Natural killer cell (primary cell): ENCODE measurements around the gene SLC26A3. TPM values are rescaled to one million over a fixed set of nuclear protein-coding genes. Genes with fewer than 3 reads are reported as not detected.
"Not testable (repeated sequence)": the region's sequence is repeated elsewhere in the genome, so short reads cannot be mapped to it uniquely, and the experiment has no call there.

ENCODE experiments used
- ATAC-seq, 3 donors: fragments of 150-1000 bp in 2 of 3; fragments of 200-7000 bp in 1 of 3; cut with Tn5 transposase; 1 replicate in 1 of 3; 2 replicates in 2 of 3; pipeline ENCODE4 v1.10.0; 2021; ENCODE audit warnings: mild to moderate bottlenecking in 2 of 3, moderate library complexity in 2 of 3
- DNase-seq, 2 donors: peaks; one replicate each; pipeline versions ENCODE4 v3.0.0 to v3.0.0-alpha.2; 2013 to 2021; ENCODE audit warnings: mixed read lengths in 1 of 2
- H3K27ac ChIP-seq: one replicate; pipeline ENCODE4 v1.5.1; 2013; ENCODE audit warnings: mild to moderate bottlenecking, low read length
- H3K27me3 ChIP-seq: one replicate; pipeline ENCODE4 v1.6.1; 2013; ENCODE audit warnings: low read length; ENCODE audit not compliant: control insufficient read depth, insufficient read depth
- H3K36me3 ChIP-seq: one replicate; pipeline ENCODE4 v1.6.1; 2013; ENCODE audit warnings: low read length; ENCODE audit not compliant: control insufficient read depth, insufficient read depth
- H3K4me1 ChIP-seq: one replicate; pipeline ENCODE4 v1.6.1; 2013; ENCODE audit warnings: low read length; ENCODE audit not compliant: control insufficient read depth, insufficient read depth
- H3K4me3 ChIP-seq: one replicate; pipeline ENCODE4 v1.5.1; 2013; ENCODE audit warnings: low read length
- H3K9me3 ChIP-seq: one replicate; pipeline ENCODE4 v1.6.1; 2013; ENCODE audit warnings: low read length; ENCODE audit not compliant: control insufficient read depth, insufficient read depth
- H3K27ac Mint-ChIP-seq, 2 donors: one replicate each; pipeline ENCODE4 v1.8.0; 2022; ENCODE audit warnings: mild to moderate bottlenecking in 2 of 2, mixed read lengths in 2 of 2, moderate library complexity in 1 of 2
- H3K27me3 Mint-ChIP-seq, 2 donors: one replicate each; pipeline ENCODE4 v1.8.0; 2022; ENCODE audit warnings: low read depth in 2 of 2, mixed read lengths in 2 of 2
- H3K36me3 Mint-ChIP-seq: one replicate; pipeline ENCODE4 v1.8.0; 2022; ENCODE audit warnings: mixed read lengths
- H3K4me1 Mint-ChIP-seq, 2 donors: one replicate each; pipeline ENCODE4 v1.8.0; 2022; ENCODE audit warnings: mixed read lengths in 2 of 2
- H3K4me3 Mint-ChIP-seq: one replicate; pipeline ENCODE4 v1.8.0; 2022; ENCODE audit warnings: mild to moderate bottlenecking, moderate library complexity, mixed read lengths
- H3K9me3 Mint-ChIP-seq, 2 donors: one replicate each; pipeline ENCODE4 v1.8.0; 2022; ENCODE audit warnings: mixed read lengths in 2 of 2
- CTCF ChIP-seq: fragments of 200-600 bp; IDR thresholded peaks from one replicate; pipeline ENCODE4 v1.8.0; 2022; ENCODE audit warnings: antibody characterized with exemption
- WGBS: methylation state at CpG from one replicate; pipeline ENCODE4 v1.1.7; 2013; ENCODE audit warnings: missing lambda C conversion rate; ENCODE audit not compliant: insufficient coverage; 5-methylcytosine and 5-hydroxymethylcytosine counted together
- intact Hi-C: fragments of 100-400 bp; cut with micrococcal nuclease; formaldehyde crosslinking; loops from one replicate; pipeline ENCODE4 v1.14.2; 2022
- total RNA-seq, 4 donors: library from RNA; stranded (reverse); fragments of 120-200 nt in 1 of 4; gene quantifications; one replicate each; pipeline versions ENCODE4 v1.2.3 to v1.2.4, GENCODE V29; 2013 to 2022

The SLC26A3 gene
- total RNA-seq, result not detected
- not detected for total RNA-seq (2013)

- no peaks in the 10 kb centered on the region for H3K36me3 ChIP-seq
- WGBS, result 90% methylated on average over 2 of the region's 2 CpGs
- Mint-ChIP-seq H3K27ac (no peak within 1 kb of the TSS), H3K27me3 (peaks cover 6 to 12% of the 10 kb centered on the region in 2 donors), H3K36me3 (no peaks in the 10 kb centered on the region), H3K4me3 (no peak within 1 kb of the TSS), H3K9me3 (no peaks in the 10 kb centered on the region), H3K4me1 (no peaks in the 10 kb centered on the region)
- intact Hi-C loops, result no loop called here
- ATAC-seq (no peak), DNase-seq (no peak)
- H3K27me3 ChIP-seq, result no peaks in the 10 kb centered on the region
- no peaks in the 10 kb centered on the region for H3K9me3 ChIP-seq
- TF ChIP-seq CTCF, result no peak
- H3K4me1 ChIP-seq, result no peaks in the 10 kb centered on the region
- H3K4me3 ChIP-seq, result no peak within 1 kb of the TSS
- no peak within 1 kb of the TSS for H3K27ac ChIP-seq
Observed at GRCh38 chr7:107803009-107803610, at the start of gene SLC26A3. Gene SLC26A3 (minus strand): TSS chr7:107803223. CDS start chr7:107794509, 8,714 bp downstream.

GRCh38 chr7:107850643-107851042 is 47.6 kb upstream of the SLC26A3 start:
- Mint-ChIP-seq H3K36me3 (no peaks in the 10 kb centered on the region), H3K27ac (no peak overlapping the region), H3K4me3 (no peak overlapping the region), H3K9me3 (no peaks in the 10 kb centered on the region), H3K4me1 (peaks cover 0 to 18% of the 10 kb centered on the region in 2 donors), H3K27me3 (peaks cover 0 to 3% of the 10 kb centered on the region in 2 donors)
- Histone ChIP-seq H3K9me3 (no peaks in the 10 kb centered on the region), H3K36me3 (no peaks in the 10 kb centered on the region), H3K27me3 (no peaks in the 10 kb centered on the region), H3K27ac (no peak overlapping the region), H3K4me3 (no peak overlapping the region), H3K4me1 (no peaks in the 10 kb centered on the region)
- no peak for TF ChIP-seq CTCF
- intact Hi-C loops, result no loop called here
- WGBS, result no CpG with 5 or more reads among the region's 1 CpG
- DNase-seq (no peak), ATAC-seq (no peak)

GRCh38 chr7:107850216-107850615 is 47.2 kb upstream of the SLC26A3 start:
- no peak overlapping the region for H3K27ac ChIP-seq
- 52% methylated on average over 3 of the region's 4 CpGs for WGBS
- H3K27me3 ChIP-seq, result no peaks in the 10 kb centered on the region
- Mint-ChIP-seq H3K4me3 (no peak overlapping the region), H3K36me3 (no peaks in the 10 kb centered on the region), H3K4me1 (peaks cover 0 to 14% of the 10 kb centered on the region in 2 donors), H3K27ac (no peak overlapping the region), H3K27me3 (peaks cover 0 to 3% of the 10 kb centered on the region in 2 donors), H3K9me3 (no peaks in the 10 kb centered on the region)
- H3K4me1 ChIP-seq, result no peaks in the 10 kb centered on the region
- H3K36me3 ChIP-seq, result no peaks in the 10 kb centered on the region
- ATAC-seq (no peak), DNase-seq (no peak)
- intact Hi-C loops, result no loop called here
- no peak overlapping the region for H3K4me3 ChIP-seq
- H3K9me3 ChIP-seq, result no peaks in the 10 kb centered on the region
- no peak for TF ChIP-seq CTCF

GRCh38 chr7:107848211-107848610 is 45.2 kb upstream of the SLC26A3 start:
- H3K4me3 Mint-ChIP-seq, H3K9me3 Mint-ChIP-seq, H3K27me3 ChIP-seq, H3K4me1 ChIP-seq, H3K4me3 ChIP-seq, H3K27ac ChIP-seq, H3K27ac Mint-ChIP-seq, H3K36me3 Mint-ChIP-seq, H3K36me3 ChIP-seq, ATAC-seq, H3K4me1 Mint-ChIP-seq, H3K27me3 Mint-ChIP-seq, intact Hi-C loops, DNase-seq, H3K9me3 ChIP-seq: not testable (repeated sequence)
- WGBS, result 96% methylated on average over 22 of the region's 31 CpGs

GRCh38 chr7:107847836-107848175 is 44.8 kb upstream of the SLC26A3 start:
- DNase-seq, H3K27me3 Mint-ChIP-seq, H3K4me3 Mint-ChIP-seq, ATAC-seq, H3K9me3 ChIP-seq, H3K4me1 ChIP-seq, H3K9me3 Mint-ChIP-seq, H3K4me3 ChIP-seq, H3K27me3 ChIP-seq, intact Hi-C loops, H3K27ac ChIP-seq, H3K27ac Mint-ChIP-seq, H3K36me3 ChIP-seq, H3K36me3 Mint-ChIP-seq, H3K4me1 Mint-ChIP-seq: not testable (repeated sequence)
- WGBS, result 100% methylated on average over 4 of the region's 20 CpGs
